Testis (tissue), 3 donors: ENCODE measurements around the gene STRN. TPM values are rescaled to one million over a fixed set of nuclear protein-coding genes. Genes with fewer than 3 reads are reported as not detected.
"Not testable (repeated sequence)": the region's sequence is repeated elsewhere in the genome, so short reads cannot be mapped to it uniquely, and the experiment has no call there.

Experiments used
- DNase-seq: peaks from one replicate; pipeline ENCODE4 v3.0.0-alpha.2; 2019
- H3K27ac ChIP-seq, 2 donors: fragments of 200-600 bp; sonication (generic); one replicate each; pipeline ENCODE4 v1.5.1; 2019
- H3K27me3 ChIP-seq: fragments of 200-600 bp; sonication (generic); one replicate; pipeline ENCODE4 v1.5.1; 2019
- H3K36me3 ChIP-seq: fragments of 200-600 bp; sonication (generic); one replicate; pipeline ENCODE4 v1.5.1; 2017; ENCODE audit warnings: low read depth; ENCODE audit errors: missing control alignments
- H3K4me1 ChIP-seq: fragments of 200-600 bp; sonication (generic); one replicate; pipeline ENCODE4 v1.5.1; 2019
- H3K4me3 ChIP-seq, 2 donors: fragments of 200-600 bp; sonication (generic); one replicate each; pipeline ENCODE4 v1.5.1; 2017 to 2019
- H3K9me3 ChIP-seq: fragments of 200-600 bp; sonication (generic); one replicate; pipeline ENCODE4 v1.5.1; 2017
- CTCF ChIP-seq, 3 experiments: fragments of 450-650 bp in 2 of 3; fragments of 200-600 bp in 1 of 3; sonication (generic) in 1 of 3; IDR thresholded peaks; one replicate each; pipeline ENCODE4 v1.5.1; 2016 to 2019; ENCODE audit warnings: antibody characterized with exemption in 3 of 3, mild to moderate bottlenecking in 2 of 3, moderate library complexity in 1 of 3
- POLR2A ChIP-seq: fragments of 450-650 bp; IDR thresholded peaks from one replicate; pipeline ENCODE4 v1.6.1; 2017; ENCODE audit warnings: antibody characterized with exemption, mild to moderate bottlenecking, moderate library complexity
- WGBS, 2 donors: methylation state at CpG; one replicate each; pipeline ENCODE4 v1.1.5; 2018; 5-methylcytosine and 5-hydroxymethylcytosine counted together
- intact Hi-C: fragments of 100-400 bp; cut with DNase I; formaldehyde crosslinking; loops from one replicate; pipeline ENCODE4 v1.15.1; 2023; ENCODE audit warnings: low total_unique reads
- polyA plus RNA-seq: library from polyadenylated mRNA; stranded (reverse); fragments of 350-450 nt; fragmentation: Illumina TruSeq; extraction: RNeasy Lipid Tissue Mini Kit (QIAGEN cat#74804); gene quantifications from one replicate; pipeline ENCODE4 v1.2.3, GENCODE V29; 2014; ENCODE audit warnings: low read depth, low replicate concordance; ENCODE audit not compliant: insufficient read depth
- total RNA-seq, 2 donors: library from RNA; depleted of rRNA; stranded (reverse); fragments of >200 nt; gene quantifications; one replicate each; pipeline ENCODE4 v1.2.3, GENCODE V29; 2016

STRN gene
- total and polyA plus RNA-seq, 3 donors from 2014 or later, result 13.9 to 37.1 (median 34.8) TPM

- H3K36me3 ChIP-seq, result no peaks in the 10 kb centered on the region
- no peak for TF ChIP-seq CTCF (IDR thresholded peaks at IDR 0.05)
- TF ChIP-seq POLR2A, result no peak
- intact Hi-C loops, result no loop called here
- H3K4me3 ChIP-seq, result no peak overlapping the region
- DNase-seq, result no peak
- H3K4me1 ChIP-seq, result no peaks in the 10 kb centered on the region
- no peaks in the 10 kb centered on the region for H3K9me3 ChIP-seq
- 43 to 76% methylated on average over 1 of the region's 1 CpG for WGBS, 2 donors
- no peak overlapping the region for H3K27ac ChIP-seq
- H3K27me3 ChIP-seq, result no peaks in the 10 kb centered on the region
Measured at GRCh38 chr2:36831185-36831584, 135.2 kb downstream of the STRN start.

- H3K4me3 ChIP-seq, H3K27ac ChIP-seq, intact Hi-C loops, H3K27me3 ChIP-seq, H3K4me1 ChIP-seq, H3K9me3 ChIP-seq, H3K36me3 ChIP-seq, DNase-seq: not testable (repeated sequence)
- 67 to 69% methylated on average over 2 of the region's 2 CpGs for WGBS, 2 donors
Measured at GRCh38 chr2:36824683-36825082, 141.7 kb downstream of the STRN start.

- intact Hi-C loops, result no loop called here
- no peak for DNase-seq
- Histone ChIP-seq H3K27ac (no peak overlapping the region), H3K27me3 (no peaks in the 10 kb centered on the region), H3K4me1 (no peaks in the 10 kb centered on the region), H3K9me3 (no peaks in the 10 kb centered on the region), H3K4me3 (no peak overlapping the region), H3K36me3 (no peaks in the 10 kb centered on the region)
- TF ChIP-seq POLR2A (no peak), CTCF (IDR thresholded peaks at IDR 0.05) (no peak)
- 66 to 72% methylated on average over 6 to 7 of the region's 7 CpGs for WGBS, 2 donors
Measured at GRCh38 chr2:36824273-36824672, 142.1 kb downstream of the STRN start.

DNA sequence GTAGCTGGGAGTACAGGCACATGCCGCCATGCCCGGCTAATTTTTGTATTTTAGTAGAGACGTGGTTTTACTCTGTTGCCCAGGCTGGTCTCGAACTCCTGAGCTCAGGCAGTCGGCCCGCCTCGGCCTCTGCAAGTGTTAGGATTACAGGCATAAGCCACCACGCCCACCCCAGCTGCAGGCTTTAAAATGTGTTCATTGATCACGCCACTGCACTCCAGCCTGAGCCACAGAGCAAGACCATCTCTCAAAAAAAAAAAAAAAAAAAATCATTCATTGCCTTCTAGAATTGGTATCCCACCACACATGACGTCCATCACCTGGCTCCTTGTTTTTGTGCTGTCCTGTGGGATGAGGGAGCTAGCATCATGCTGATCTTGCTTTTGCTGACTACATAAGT lies 142.5 kb downstream of the STRN start:
- Histone ChIP-seq H3K4me3 (no peak overlapping the region), H3K36me3 (no peaks in the 10 kb centered on the region), H3K4me1 (no peaks in the 10 kb centered on the region), H3K9me3 (no peaks in the 10 kb centered on the region), H3K27ac (no peak overlapping the region), H3K27me3 (no peaks in the 10 kb centered on the region)
- 90 to 91% methylated on average over 10 of the region's 10 CpGs for WGBS, 2 donors
- DNase-seq, result no peak
- no peak for TF ChIP-seq POLR2A
- TF ChIP-seq CTCF (IDR thresholded peaks at IDR 0.05), result no peak
- intact Hi-C loops, result no loop called here

DNA sequence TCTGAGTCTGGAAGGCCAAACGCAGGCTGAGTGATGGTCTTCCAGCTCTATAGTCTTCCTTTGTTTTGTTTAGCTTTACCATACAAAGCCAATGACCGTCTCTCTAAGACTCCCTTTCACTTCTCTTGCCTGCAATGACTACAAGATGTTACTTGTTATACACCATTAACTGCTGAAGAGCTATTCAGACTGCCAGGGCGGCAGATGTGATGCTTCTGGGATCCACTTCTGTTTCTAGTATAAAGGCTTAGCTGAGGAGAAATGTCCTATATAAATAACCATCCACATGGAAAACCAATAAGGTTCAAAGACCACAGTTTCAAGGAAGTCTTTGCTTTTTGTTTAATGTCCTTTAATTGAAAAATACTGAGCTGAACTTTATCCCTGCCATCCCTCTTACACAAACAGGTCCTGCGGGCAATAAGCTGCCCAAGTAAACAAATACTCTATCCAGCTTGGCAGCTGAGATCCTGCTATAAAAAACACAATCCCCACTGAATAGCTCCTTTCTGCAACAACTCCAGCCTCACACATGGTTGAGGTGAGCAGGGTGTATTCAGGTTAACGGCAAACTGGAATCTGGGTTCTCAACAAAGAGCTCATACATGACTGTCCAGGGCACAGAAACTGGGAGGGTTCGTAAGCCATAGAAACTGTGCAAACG lies 145.3 kb downstream of the STRN start:
- DNase-seq, result no peak
- 83 to 84% methylated on average over 7 of the region's 7 CpGs for WGBS, 2 donors

More for the DNA sequence above, 145.3 kb downstream of the STRN start:
- Histone ChIP-seq H3K9me3 (no peaks in the 10 kb centered on the region), H3K4me3 (no peak overlapping the region), H3K4me1 (no peaks in the 10 kb centered on the region), H3K27me3 (no peaks in the 10 kb centered on the region), H3K36me3 (no peaks in the 10 kb centered on the region), H3K27ac (no peak overlapping the region)
- intact Hi-C loops, result no loop called here
- TF ChIP-seq CTCF (IDR thresholded peaks at IDR 0.05) (no peak), POLR2A (no peak)
